GM21576 (cell line): Measurements from ENCODE around the gene DCP1B.

Experiments
- ATAC-seq: cut with Tn5 transposase; IDR thresholded peaks from one replicate; pipeline ENCODE4 v1.9.1; 2021; ENCODE audit warnings: mild to moderate bottlenecking, moderate library complexity; ENCODE audit not compliant: unreplicated experiment

DCP1B gene

DNA sequence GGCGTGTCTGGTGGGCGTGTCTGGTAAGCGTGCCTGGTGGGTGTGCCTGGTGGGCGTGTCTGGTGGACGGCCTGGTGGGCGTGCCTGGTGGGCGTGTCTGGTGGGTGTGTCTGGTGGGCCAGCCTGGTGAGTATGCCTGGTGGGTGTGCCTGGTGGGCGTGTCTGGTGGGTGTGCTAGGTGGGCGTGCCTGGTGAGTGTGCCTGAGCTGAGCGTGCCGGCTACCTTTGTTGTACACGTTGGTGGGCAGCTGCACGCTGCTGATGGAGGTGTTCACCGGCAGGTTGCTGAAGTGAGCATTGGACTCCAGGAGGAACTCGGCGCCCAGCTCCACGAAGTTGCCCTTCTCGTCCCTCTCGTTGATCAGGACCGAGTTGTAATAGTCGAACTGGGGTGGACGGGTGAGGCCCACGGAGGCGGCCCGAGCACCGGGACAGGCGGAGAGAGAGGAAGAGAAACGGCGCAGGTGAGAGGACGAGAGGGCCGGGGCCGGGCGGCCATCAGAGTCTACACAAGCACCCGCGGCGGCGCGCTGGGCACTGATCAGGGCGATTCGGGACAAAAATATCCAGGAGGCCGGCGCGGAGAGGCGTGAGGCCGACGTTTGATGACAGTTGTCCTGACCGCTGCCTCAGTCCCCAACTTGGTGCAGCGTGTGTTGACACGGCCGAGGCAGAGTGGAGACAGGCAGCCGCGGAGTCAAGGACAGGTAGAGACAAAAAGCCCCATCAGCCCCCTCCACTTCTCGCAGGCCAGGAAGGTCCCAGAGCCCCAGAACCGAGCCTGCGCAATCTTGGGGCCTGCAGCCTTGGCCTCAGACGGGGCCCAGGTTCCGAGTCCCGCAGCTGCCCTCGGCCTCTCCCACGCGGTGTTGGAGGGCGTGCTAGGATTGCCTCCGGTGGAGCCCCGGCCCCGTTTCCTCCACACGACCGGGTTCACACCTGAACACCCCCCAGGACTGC, 96.3 kb downstream of the DCP1B start:
- ATAC-seq: no peak

DNA sequence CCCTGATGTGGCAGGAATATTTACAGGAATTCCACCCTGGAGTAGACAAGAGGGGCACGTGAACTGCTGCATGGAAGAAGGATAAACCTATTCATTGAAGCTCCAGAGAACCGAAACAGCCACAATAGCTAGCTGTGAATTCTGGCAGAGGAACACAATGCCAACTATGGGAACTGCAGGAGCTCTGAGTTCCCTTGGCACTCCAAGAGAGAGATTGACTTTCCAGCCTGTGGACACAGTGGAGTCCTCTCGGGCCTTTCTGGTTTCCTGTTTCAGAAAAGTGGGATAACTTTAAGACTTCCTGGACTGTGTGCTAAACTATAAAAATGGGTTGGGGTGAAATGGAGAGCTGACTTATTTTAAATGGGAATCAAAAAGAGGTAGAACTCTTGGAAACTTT, 97.7 kb downstream of the DCP1B start:
- ATAC-seq: no peak

DNA sequence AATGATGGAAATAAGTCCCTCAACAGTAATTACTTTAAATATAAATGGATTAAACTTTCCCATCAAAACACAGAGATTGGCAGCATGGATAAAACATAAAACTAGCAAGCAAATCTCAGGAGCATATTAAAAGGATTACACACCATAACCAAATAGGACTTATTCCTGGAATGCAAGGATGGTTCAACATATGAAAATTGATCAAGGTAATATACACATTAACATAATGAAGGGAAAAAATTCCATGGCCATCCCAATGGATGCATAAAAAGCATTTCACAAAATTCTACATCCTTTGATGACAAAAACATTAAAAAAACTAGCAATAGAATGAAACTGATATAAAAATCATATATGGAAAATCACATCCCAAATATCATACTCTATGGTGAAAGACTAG, 99.4 kb downstream of the DCP1B start:
- ATAC-seq: no peak

- no peak for ATAC-seq
Observed at GRCh38 chr12:1896964-1897363, 107.3 kb downstream of the DCP1B start.
